Eye (tissue), 1 donor: ENCODE data around the gene KLRG1.

Source experiments
- DNase-seq: peaks from one replicate; pipeline ENCODE4 v3.0.0-alpha.2; 2015

KLRG1 gene

DNA sequence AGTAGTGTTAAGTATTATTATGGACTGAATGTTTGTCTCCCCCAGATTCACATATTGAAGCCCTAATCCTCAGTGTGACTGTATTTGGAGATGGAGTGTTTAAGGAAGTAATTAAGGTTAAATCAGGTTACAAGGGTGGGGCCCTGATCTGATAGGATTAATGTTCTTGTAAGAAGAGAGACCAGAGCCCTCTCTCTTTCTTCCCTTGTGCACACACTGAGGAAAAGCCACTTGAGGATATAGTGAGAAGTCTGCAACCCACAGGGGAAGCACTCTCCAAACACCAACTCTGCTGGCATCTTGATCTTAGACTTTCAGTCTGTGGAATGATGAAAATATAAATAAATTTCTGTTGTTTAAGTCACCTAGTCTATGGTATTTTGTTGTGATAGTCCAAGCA, 2.2 kb upstream of the KLRG1 start:
- DNase-seq = no peak

DNA sequence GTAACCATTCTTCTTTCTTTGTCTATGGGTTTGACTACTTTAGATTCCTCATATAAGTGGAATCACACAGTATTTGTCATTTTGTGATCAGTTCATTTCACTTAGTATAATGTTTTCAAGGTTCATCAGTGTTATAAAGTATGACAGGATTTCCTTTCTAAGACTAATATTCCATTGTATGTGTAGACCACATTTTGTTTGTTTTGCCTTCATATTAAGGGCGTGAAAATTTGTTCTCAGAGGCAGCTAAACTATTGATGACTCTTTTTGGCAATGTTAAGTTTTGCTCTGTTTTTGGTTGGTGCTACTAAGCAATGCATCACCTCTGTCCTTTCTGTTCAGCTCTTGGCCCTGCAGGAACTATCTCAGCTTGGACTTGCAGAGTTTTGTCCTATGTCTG, 1.7 kb upstream of the KLRG1 start:
- no peak for DNase-seq

DNA sequence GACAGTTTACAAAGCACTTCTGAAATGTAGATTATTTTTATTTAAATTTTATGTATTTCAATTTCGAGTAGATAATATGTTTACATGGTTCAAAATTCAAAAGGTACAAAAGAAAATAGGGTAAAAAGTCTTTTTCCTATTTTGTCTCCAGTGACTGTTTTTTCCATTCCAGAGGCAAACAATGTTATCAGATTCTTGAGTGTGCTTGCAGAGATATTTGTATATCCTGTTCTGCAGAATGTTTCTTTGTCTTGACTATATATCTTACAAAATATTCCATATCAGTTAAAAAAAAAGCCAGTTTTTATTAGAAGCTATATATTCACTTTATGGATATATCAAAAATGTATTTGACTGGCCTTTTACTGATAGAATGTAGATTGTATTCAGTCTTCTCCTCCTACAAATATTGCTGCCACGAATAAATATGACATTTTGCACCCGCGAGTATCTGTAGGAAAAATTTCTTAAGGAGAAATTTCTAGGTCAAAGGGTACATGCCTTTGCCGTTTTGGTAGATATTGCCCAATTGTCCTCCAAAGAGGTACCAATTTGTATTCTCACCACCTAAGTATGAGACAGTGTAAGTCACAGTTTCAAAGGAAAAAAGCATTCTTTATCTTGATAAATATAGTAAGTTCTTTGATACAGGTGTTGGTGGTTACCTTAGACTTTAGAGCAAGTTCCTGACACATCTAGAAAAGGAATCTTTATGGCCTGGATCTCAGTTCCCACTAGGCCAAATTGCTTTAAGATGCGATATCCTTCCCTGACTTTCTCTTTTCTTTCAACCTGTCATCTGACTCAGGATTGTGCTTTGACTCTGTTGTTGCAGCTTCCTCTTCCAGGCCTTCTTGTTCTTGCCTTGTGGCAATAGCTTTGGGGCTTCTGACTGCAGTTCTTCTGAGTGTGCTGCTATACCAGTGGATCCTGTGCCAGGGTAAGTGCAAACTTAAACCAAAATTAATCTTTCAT, 2.3 kb downstream of the KLRG1 start:
- DNase-seq = no peak

DNA sequence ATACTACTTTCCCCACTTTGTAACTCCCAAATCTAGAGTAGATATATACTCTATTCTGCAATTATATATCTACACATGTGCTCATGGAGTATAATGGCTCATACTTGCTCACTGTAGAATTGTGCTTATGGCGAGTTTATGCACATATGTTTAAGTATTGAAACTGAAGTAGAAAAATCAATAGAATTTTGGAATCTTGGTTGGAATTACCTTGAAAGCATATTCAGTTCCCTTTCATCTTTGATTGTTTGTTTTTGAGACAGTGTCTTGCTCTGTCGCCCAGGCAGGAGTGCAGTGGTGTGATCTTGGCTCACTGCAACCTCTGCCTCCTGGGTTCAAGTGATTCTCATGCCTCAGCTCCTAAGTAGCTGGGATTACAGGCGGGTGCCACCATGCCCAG, 4.5 kb downstream of the KLRG1 start:
- DNase-seq = no peak

DNA sequence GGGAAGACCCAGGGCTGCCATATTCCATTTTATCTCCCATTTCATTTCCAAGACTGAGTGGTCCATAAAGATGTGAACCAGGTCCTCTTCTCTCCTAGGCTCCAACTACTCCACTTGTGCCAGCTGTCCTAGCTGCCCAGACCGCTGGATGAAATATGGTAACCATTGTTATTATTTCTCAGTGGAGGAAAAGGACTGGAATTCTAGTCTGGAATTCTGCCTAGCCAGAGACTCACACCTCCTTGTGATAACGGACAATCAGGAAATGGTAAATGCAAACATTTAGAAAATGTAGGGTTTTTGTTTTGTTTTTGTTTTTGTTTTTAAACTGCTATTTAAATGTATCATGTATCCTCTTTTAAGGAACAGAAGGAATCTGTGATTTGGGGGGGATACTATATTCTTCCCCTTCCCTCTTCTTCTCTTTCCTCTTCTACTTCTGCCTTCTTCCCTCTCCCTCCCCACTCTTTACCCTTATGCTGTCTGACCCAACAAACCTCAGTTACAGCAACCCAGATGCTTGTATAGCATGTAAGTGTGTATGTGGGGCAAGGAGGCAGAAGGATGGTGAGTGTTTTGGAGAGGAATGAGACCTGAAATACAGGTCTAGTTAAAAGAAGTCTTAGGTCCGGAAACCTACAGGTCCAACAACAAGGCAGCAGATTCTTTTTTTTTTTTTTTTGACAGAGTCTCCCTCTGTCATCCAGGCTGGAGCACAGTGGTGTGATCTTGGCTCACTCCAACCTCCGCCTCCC, 5.9 kb downstream of the KLRG1 start:
- no peak for DNase-seq

DNA sequence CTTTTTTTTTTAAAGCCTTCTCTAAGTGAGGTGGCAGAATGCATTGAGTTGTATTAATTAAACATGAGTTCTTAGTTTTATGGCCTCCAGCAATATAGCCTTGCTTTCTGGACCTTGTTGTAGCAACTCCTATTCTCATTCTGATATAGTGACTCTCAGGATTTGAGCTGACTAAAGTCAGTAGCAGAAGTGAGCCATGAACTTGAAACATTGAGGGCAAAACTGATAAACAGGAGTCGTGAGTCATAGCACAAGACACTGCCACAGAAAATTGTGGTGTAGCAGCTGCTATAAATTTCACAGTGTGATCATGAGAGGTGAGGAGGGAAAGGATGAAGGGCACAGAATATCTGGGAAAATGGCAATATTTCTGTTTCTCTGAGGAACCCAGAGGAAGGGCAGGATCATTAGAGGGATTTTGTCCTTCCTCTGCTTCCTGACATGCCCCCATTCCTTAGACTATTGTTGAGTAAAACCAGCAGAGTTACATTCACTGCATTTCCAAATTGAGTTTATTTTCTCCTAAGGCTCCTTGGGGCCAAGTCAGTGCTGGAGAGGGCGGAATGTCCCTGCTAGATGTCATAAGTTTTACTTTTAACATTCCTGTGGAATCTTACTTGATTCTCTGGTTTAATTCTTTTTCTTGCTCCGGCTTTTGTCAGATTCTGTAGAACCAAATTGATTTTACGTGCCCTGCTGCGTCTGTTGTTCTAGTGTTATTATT, 7.5 kb downstream of the KLRG1 start:
- no peak for DNase-seq

DNA sequence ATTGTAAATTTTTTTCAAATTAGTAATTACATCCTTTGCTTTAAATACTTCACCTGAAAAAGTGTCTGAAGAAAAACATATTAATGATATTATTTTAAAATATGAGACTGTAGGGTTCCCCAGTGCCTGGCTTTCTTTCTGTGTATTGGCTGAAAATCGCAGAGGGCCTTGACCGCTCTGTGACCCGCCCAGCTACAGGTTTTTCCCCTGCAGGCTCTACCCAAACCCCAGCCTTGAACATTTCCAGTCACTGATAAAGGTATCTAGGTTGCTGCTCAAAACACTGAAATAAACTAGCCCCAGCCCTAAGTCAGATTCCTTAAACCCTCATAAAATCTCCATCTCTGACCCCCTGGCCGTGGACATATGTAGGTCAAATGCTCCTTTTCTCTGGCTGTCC, 11.9 kb downstream of the KLRG1 start:
- DNase-seq = no peak

DNA sequence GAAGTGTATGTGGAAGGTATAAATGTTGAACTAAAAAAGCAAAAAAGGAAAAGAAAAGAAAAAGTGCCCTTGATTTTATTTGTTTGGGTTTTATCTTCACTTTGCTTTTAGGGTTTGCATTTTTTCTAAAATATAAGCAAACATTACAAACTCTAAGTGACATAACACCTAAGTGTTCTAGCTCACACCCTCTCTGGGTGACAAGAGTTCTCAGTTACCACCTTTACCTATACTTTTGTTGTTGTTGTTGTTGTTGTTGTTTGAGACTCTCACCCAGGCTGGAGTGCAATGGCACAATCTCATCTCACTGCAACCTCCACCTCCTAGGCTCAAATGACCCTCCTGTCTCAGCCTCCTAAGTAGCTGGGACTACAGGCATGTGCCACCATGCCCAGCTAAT, 13.0 kb downstream of the KLRG1 start:
- no peak for DNase-seq

DNA sequence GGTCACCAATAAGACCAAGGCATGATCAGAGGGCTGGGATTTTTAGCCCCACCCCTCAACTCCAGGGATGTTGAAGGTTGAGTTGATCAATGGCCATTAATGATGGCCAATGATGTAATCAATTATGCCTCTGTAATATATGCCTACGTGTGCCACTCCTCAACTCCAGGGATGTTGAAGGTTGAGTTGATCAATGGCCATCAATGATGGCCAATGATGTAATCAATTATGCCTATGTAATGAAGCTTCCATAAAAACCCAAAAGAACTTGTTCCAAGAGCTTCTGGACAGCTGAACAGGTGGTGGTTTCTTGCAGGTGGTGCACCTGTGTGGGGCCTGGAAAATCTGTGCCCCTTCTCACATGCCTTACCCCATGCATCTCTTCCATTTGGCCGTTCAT, 33.2 kb downstream of the KLRG1 start:
- no peak for DNase-seq

DNA sequence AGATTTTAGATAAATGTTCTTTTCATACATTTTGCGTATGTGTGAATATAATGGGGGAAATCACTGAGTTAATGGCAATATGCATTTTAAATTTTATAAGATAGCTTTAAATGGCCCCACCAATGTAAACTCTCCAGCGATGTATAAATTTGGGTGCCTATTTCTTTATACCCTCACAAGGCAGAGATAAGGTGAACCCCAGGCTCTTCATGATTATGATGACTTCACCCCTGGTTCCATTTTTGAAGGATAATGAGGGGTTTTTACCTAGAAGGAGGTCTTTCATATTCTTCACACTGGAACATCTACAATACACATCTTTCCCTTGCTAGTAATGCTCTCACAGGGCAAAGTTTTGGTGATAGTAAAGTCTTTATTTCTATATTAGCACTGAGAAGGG, 35.2 kb downstream of the KLRG1 start:
- no peak for DNase-seq

DNA sequence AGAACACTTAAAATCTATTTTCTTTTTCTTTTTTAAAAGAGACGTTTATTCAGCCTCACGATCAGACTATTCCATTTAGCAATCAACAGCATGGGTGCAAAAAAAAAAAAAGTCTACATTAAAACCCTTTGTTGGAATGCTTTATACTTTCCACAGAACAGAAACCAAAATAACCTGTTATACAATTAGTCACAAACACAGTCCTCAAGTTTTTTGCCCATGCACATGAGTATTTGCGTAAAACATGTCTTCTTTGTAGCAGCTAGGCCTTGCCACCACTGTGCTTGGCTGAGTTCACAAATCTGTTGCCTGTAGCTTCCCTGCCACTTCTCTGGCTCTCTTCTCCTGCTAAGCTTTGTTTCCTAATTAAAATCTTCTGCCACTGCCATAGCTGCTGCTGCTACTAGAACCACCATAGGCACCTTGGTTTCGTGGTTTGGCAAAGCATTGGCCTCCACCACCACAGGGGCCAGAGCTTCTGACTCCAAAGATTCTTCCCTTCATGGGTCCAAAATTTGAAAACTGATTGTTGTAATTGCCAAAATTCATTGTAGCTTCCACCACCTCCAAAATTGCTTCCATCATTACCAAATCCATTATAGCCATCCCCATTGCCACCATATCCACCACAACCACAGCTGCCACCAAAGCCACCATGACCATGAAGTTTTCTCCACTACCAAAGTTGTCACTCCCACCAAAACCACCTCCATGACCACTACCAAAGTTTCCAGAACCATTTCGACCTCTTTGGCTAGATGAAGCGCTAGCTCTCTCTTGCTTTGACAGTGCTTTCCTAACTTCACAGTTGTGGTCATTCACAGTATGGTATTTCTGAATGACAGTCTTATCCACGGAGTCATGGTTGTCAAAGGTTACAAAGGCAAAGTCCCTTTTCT, 38.1 kb downstream of the KLRG1 start:
- DNase-seq = no peak

DNA sequence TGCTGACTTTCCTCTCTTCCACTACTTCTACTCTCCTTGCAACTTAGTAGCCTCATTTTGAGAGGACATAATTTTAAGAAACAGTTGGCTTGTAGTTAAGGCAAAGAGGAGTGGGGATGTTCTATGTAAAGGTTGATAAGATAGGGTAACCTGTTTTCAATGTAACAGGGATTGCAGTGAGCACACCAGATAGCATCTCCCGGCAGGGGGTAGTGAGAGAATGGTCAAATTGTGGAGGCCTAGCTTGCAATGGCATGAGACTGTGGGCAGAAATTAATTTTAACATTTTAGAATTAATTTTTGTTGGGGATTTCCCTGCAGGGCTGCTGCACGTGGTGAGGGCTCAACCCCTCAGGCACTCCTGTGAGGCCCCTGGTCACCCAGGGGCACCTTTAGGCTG, 41.4 kb downstream of the KLRG1 start:
- DNase-seq = no peak

DNA sequence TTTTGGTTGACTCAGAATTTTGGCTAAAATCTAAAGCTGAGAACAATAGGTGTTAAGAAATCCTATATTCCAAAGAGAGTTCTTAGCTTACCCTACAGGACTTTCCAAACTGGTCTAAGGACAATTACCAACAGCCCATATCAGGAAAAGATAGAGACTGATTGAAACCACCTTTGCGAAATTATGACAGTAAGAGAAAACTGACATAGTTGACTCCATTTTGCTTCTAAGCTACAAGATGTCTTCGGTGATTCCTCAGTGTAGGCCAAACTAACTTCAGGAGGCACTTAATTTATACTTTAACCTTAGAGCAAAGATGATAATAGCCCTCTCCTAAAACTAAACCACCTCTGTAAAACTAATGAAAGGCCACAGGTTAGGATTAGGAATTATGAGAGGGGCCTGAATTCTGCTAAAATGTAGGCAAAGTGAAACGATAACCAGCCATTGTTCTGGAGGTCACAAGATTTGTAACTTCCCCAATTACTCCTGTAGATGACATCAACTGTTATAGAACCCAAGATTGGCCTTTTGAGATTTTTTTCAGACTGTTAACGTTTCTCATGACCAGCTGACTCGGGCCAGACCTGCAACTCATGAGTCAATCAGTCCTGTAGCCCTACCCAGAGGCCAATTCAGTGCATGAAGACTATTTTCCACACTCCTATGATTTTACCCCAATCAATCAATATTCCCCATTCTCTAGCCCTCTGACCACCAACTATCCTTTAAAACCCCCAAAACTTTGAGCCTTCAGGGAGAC, 43.0 kb downstream of the KLRG1 start:
- DNase-seq = no peak

DNA sequence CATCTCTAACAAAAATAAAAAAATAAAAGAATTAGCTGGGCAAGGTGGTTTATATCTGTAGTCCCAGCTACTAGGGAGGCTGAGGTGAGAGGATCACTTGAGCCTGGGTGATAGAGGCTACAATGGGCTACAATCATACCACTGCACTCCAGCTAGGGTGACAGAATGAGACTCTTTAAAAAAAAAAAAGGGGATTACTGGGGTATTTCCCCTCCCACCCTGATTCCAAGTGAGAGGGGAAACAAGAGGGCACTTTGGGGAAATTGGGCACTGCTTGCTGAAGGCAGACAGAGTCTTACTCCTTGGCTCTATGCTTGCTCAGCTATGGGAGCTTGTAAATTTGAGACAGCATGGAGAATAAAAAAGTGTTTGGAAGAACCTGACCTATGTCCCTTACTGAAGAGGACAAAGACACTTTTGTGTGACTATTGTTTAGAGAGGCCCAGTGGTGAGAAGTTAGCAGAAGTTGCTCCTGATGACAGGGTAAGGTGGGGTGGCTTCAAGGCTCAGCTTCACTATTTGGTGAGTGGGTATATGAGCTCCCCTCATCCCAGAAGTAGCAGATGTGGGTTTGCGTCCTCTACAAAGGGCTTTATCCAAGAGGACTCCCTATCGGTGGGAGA, 44.0 kb downstream of the KLRG1 start:
- DNase-seq = no peak

DNA sequence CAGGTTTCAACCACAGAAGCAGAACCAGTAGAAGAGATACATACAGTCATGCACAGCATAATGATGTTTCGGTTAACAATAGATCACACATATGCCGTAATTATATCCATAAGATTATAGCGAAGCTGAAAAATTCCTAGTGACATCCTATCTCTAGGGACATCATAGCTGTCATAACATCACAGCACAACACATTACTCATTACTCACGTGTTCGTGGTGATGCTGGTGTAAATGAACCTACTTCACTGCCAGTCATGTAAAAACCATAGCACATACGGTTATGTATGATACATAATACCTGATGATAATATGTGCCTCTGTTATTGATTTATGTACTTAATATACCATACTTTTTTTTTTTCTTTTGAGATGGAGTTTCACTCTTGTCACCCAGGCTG, 44.7 kb downstream of the KLRG1 start:
- no peak for DNase-seq

DNA sequence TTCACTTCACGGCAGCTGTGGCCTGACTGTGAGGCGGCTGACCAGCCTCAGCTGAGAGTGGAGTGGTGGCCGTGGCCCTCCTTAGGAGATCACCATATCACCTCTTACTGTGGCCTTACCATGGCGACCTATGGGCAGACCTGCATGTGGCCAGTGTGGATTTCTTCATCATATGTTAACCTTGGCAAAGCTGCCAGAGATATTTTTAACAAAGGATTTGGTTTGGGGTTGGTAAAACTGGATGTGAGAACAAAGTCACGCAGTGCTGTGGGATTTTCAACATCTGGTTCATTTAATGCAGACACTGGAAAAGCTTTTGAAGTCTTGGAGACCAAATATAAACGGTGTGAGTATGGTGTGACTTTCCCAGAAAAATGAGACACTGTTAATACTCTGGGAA, 46.9 kb downstream of the KLRG1 start:
- no peak for DNase-seq

DNA sequence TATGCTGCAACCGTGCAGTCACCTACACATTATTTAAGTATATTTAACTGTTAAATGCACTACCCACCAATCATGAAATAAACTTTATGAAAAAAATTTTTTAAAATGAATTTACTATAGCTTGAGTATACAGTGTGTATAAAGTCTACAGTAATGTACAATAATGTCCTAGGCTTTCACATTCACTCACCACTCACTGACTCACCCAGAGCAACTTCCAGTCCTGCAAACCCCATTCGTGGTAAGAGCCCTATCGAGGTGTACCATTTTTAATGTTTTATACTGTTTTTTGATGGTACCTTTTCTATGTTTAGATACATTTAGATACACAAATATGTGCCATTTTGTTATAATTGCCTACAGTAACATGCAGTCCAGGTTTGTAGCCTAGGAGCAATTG, 48.1 kb downstream of the KLRG1 start:
- no peak for DNase-seq

DNA sequence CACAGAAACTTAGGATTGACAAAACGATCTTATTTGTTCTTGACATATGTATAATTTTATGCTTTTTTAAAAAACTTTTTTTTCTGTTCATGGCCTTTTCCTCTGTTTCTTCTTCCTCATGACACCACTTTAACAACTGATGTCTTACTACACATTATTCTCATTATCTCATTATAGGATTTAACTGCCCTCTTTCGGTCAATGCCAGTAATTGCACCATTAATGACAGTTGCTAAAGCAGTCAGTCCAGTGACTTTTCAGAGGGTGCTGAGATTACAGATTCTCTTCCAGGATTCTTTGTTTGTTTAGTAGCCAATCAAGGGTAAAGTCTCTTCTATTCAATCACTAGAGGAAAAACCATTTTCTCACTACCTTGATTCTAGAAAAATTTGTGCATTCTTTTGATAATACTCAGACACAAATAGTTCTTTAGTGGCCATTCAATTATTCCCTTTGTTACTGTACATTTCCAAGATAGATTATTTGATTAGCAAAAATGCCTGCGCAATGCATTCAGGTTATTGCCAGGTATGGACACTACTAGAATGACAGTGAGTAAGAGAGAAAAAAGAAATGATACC, 50.1 kb downstream of the KLRG1 start:
- DNase-seq = peak; percentile 74

DNA sequence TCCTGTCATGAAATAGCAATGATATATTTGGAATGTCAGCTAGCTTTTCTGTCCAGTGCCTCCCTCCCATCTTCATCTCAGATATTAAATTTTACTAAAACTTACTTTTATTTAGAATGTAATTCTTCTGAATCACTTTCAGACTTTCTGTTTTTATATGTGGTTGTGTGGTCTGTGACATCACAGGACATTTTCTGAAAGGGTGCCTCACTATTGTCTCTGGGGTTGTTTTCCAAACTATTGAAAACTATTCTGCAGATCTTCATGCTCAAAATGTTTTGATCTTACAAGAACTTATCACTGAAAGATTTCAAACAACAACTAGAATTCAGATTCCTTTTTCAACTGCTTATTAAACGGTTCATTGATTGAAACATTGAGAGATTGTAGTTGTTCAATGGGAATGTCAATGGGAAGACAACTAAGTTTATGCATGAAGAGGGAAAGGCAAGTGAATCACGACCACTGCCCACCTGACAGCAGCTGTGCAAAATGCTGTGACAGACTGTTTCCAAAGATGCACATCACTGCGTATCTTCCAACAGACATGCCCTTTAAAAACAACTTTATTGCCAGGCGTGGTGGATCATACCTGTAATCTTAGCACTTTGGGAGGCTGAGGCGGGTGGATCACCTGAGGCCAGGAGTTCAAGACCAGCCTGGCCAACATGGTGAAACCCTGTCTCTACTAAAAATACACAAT, 51.3 kb downstream of the KLRG1 start:
- DNase-seq = no peak

DNA sequence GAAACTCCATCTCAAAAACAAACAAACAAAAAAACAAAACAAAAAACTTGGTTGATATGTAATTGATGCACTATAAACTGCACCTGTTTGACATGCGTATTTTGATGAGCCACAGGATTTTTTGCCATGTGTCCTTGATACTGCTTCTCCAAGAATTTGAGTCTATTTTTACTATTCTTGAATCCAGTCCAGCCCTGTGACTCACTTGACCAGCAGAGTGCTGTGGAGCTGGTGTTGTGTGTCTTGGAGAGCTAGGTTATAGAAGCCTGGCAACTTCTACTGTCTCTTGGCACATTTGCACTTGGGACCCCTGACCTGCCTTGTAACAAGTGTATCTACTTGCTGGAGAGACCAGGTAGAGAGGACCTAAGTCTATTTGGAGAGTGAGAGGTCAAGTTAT, 52.0 kb downstream of the KLRG1 start:
- no peak for DNase-seq
